Measurements from ENCODE around the gene SCAF4.

The SCAF4 gene

GRCh38 chr21:31706562-31706961 is 25.4 kb downstream of the SCAF4 start:
- peaks cover 8% of the 10 kb centered on the region; the same call in 1 of the 2 replicates for H4K20me1 ChIP-seq (ENCODE audit: insufficient read depth, low read length)
- no peak overlapping the region for H3K4me3 ChIP-seq (ENCODE audit: low read depth, low read length, poor library complexity, severe bottlenecking)
- H3K9me3 ChIP-seq (ENCODE audit: low read length) = no peaks in the 10 kb centered on the region
- no peak overlapping the region for H2AFZ ChIP-seq (ENCODE audit: low read length)
- TF ChIP-seq, protein P1, sequence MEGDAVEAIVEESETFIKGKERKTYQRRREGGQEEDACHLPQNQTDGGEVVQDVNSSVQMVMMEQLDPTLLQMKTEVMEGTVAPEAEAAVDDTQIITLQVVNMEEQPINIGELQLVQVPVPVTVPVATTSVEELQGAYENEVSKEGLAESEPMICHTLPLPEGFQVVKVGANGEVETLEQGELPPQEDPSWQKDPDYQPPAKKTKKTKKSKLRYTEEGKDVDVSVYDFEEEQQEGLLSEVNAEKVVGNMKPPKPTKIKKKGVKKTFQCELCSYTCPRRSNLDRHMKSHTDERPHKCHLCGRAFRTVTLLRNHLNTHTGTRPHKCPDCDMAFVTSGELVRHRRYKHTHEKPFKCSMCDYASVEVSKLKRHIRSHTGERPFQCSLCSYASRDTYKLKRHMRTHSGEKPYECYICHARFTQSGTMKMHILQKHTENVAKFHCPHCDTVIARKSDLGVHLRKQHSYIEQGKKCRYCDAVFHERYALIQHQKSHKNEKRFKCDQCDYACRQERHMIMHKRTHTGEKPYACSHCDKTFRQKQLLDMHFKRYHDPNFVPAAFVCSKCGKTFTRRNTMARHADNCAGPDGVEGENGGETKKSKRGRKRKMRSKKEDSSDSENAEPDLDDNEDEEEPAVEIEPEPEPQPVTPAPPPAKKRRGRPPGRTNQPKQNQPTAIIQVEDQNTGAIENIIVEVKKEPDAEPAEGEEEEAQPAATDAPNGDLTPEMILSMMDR (IDR thresholded peaks at IDR 0.05; ENCODE audit: low read length) = no peak
- no peak for TF ChIP-seq EZH2 (IDR thresholded peaks at IDR 0.05; ENCODE audit: borderline replicate concordance, low read length)
- H3K9me2 ChIP-seq (ENCODE audit: low read depth, low read length) = no peaks in the 10 kb centered on the region
- H3K4me1 ChIP-seq (ENCODE audit: insufficient read depth, low read length, severe bottlenecking) = peaks cover 10% of the 10 kb centered on the region
- H3K79me2 ChIP-seq (ENCODE audit: insufficient read depth, low read length) = peaks cover 87% of the 10 kb centered on the region
- H3K27me3 ChIP-seq (ENCODE audit: insufficient read depth, low read length) = no peaks in the 10 kb centered on the region
- peaks cover 48% of the 10 kb centered on the region for H3K36me3 ChIP-seq (ENCODE audit: insufficient read depth, low read length)
- H3K9ac ChIP-seq (ENCODE audit: low read length) = no peak overlapping the region
- H3K27ac ChIP-seq (ENCODE audit: low read depth, low read length, poor library complexity, severe bottlenecking) = no peak overlapping the region
- no peaks in the 10 kb centered on the region for H3F3A ChIP-seq (ENCODE audit: insufficient read depth, low read length)
- H3K4me2 ChIP-seq (ENCODE audit: low read length) = no peak overlapping the region

DNA sequence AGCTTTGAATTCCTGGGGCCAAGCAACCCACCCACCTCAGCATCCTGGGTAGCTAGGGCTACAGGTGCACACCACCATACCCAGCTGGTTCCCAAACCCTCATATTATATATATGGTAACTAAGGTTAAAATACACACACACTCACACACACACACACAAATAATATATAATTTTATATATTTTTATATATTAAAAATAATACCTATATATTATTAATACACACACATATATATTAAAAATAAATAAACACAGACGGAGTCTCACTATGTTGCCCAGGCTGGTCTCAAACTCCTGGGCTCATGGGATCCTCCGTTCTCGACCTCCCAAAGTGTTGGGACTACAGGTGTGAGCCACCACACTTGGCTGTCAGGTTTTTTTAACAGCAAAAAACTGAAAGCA is 31.9 kb downstream of the SCAF4 start:
- TF ChIP-seq, protein P1 (IDR thresholded peaks at IDR 0.05; ENCODE audit: low read length) = no peak
- no peak for TF ChIP-seq EZH2 (IDR thresholded peaks at IDR 0.05; ENCODE audit: borderline replicate concordance, low read length)
- Histone ChIP-seq H3K36me3 (ENCODE audit: insufficient read depth, low read length) (peaks cover 94% of the 10 kb centered on the region), H3K9me3 (ENCODE audit: low read length) (no peaks in the 10 kb centered on the region), H2AFZ (ENCODE audit: low read length) (no peak overlapping the region), H3K27ac (ENCODE audit: low read depth, low read length, poor library complexity, severe bottlenecking) (no peak overlapping the region), H3K27me3 (ENCODE audit: insufficient read depth, low read length) (no peaks in the 10 kb centered on the region), H3K79me2 (ENCODE audit: insufficient read depth, low read length) (peaks cover 21% of the 10 kb centered on the region), H4K20me1 (ENCODE audit: insufficient read depth, low read length) (no peaks in the 10 kb centered on the region), H3K4me2 (ENCODE audit: low read length) (no peak overlapping the region), H3K9ac (ENCODE audit: low read length) (no peak overlapping the region), H3F3A (ENCODE audit: insufficient read depth, low read length) (no peaks in the 10 kb centered on the region), H3K9me2 (ENCODE audit: low read depth, low read length) (no peaks in the 10 kb centered on the region), H3K4me1 (ENCODE audit: insufficient read depth, low read length, severe bottlenecking) (no peaks in the 10 kb centered on the region), H3K4me3 (ENCODE audit: low read depth, low read length, poor library complexity, severe bottlenecking) (no peak overlapping the region)

GRCh38 chr21:31698461-31698860 is 33.5 kb downstream of the SCAF4 start:
- Histone ChIP-seq H3K27ac (ENCODE audit: low read depth, low read length, poor library complexity, severe bottlenecking) (no peak overlapping the region), H3K9me2 (ENCODE audit: low read depth, low read length) (no peaks in the 10 kb centered on the region), H3K4me2 (ENCODE audit: low read length) (no peak overlapping the region), H2AFZ (ENCODE audit: low read length) (no peak overlapping the region), H4K20me1 (ENCODE audit: insufficient read depth, low read length) (no peaks in the 10 kb centered on the region), H3K4me1 (ENCODE audit: insufficient read depth, low read length, severe bottlenecking) (no peaks in the 10 kb centered on the region), H3K36me3 (ENCODE audit: insufficient read depth, low read length) (peaks cover 96% of the 10 kb centered on the region), H3K27me3 (ENCODE audit: insufficient read depth, low read length) (no peaks in the 10 kb centered on the region), H3F3A (ENCODE audit: insufficient read depth, low read length) (no peaks in the 10 kb centered on the region), H3K4me3 (ENCODE audit: low read depth, low read length, poor library complexity, severe bottlenecking) (no peak overlapping the region), H3K9me3 (ENCODE audit: low read length) (no peaks in the 10 kb centered on the region), H3K79me2 (ENCODE audit: insufficient read depth, low read length) (peaks cover 7% of the 10 kb centered on the region; the same call in 1 of the 2 replicates), H3K9ac (ENCODE audit: low read length) (no peak overlapping the region)
- no peak for TF ChIP-seq EZH2 (IDR thresholded peaks at IDR 0.05; ENCODE audit: borderline replicate concordance, low read length)
- TF ChIP-seq, protein P1 (IDR thresholded peaks at IDR 0.05; ENCODE audit: low read length) = no peak
